ENCODE measurements around the gene LDLRAD3.

Gene LDLRAD3

GRCh38 chr11:36066891-36067290 lies 123.0 kb downstream of the LDLRAD3 start:
- no peaks in the 10 kb centered on the region for H4K20me1 ChIP-seq (ENCODE audit: insufficient read depth, low read length)
- H3K27ac ChIP-seq (ENCODE audit: low read length) = no peak overlapping the region
- H3K9ac ChIP-seq (ENCODE audit: low read length) = no peak overlapping the region
- no peak overlapping the region for H3K4me2 ChIP-seq (ENCODE audit: low read length)
- no peak overlapping the region for H3K4me3 ChIP-seq (ENCODE audit: low read length)
- no peaks in the 10 kb centered on the region for H3K36me3 ChIP-seq (replicated peaks; ENCODE audit: low read depth, low read length)
- no peaks in the 10 kb centered on the region for H3K4me1 ChIP-seq (ENCODE audit: low read length)
- H3K27me3 ChIP-seq (ENCODE audit: low read depth, low read length) = peaks cover 35% of the 10 kb centered on the region
- H3K9me3 ChIP-seq (ENCODE audit: insufficient read depth, low read length) = no peaks in the 10 kb centered on the region
- no peak for TF ChIP-seq EZH2phosphoT487 (IDR thresholded peaks at IDR 0.05; ENCODE audit: low read depth)
- TF ChIP-seq, protein P1, sequence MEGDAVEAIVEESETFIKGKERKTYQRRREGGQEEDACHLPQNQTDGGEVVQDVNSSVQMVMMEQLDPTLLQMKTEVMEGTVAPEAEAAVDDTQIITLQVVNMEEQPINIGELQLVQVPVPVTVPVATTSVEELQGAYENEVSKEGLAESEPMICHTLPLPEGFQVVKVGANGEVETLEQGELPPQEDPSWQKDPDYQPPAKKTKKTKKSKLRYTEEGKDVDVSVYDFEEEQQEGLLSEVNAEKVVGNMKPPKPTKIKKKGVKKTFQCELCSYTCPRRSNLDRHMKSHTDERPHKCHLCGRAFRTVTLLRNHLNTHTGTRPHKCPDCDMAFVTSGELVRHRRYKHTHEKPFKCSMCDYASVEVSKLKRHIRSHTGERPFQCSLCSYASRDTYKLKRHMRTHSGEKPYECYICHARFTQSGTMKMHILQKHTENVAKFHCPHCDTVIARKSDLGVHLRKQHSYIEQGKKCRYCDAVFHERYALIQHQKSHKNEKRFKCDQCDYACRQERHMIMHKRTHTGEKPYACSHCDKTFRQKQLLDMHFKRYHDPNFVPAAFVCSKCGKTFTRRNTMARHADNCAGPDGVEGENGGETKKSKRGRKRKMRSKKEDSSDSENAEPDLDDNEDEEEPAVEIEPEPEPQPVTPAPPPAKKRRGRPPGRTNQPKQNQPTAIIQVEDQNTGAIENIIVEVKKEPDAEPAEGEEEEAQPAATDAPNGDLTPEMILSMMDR (IDR thresholded peaks at IDR 0.05; ENCODE audit: low read depth, low read length) = no peak
- no peaks in the 10 kb centered on the region for H3K79me2 ChIP-seq (ENCODE audit: low read length)
- H2AFZ ChIP-seq (ENCODE audit: low read depth, low read length) = no peak overlapping the region

- Histone ChIP-seq H3K9me3 (ENCODE audit: insufficient read depth, low read length) (no peaks in the 10 kb centered on the region), H2AFZ (ENCODE audit: low read depth, low read length) (no peak overlapping the region), H3K4me1 (ENCODE audit: low read length) (no peaks in the 10 kb centered on the region), H3K36me3 (replicated peaks; ENCODE audit: low read depth, low read length) (no peaks in the 10 kb centered on the region), H4K20me1 (ENCODE audit: insufficient read depth, low read length) (no peaks in the 10 kb centered on the region), H3K27ac (ENCODE audit: low read length) (no peak overlapping the region), H3K4me2 (ENCODE audit: low read length) (no peak overlapping the region), H3K27me3 (ENCODE audit: low read depth, low read length) (peaks cover 36% of the 10 kb centered on the region), H3K79me2 (ENCODE audit: low read length) (no peaks in the 10 kb centered on the region), H3K4me3 (ENCODE audit: low read length) (no peak overlapping the region), H3K9ac (ENCODE audit: low read length) (no peak overlapping the region)
- TF ChIP-seq, protein P1 (IDR thresholded peaks at IDR 0.05; ENCODE audit: low read depth, low read length) = peak; percentile 29; the same call in 1 of the 2 replicates
- TF ChIP-seq EZH2phosphoT487 (IDR thresholded peaks at IDR 0.05; ENCODE audit: low read depth) = no peak
These were observed 125.8 kb downstream of the LDLRAD3 start for GRCh38 chr11:36069576-36070212.

GRCh38 chr11:36070213-36070953 lies 126.5 kb downstream of the LDLRAD3 start:
- Histone ChIP-seq H3K4me2 (ENCODE audit: low read length) (no peak overlapping the region), H3K4me1 (ENCODE audit: low read length) (no peaks in the 10 kb centered on the region), H4K20me1 (ENCODE audit: insufficient read depth, low read length) (no peaks in the 10 kb centered on the region), H3K4me3 (ENCODE audit: low read length) (no peak overlapping the region), H3K27ac (ENCODE audit: low read length) (no peak overlapping the region), H3K9me3 (ENCODE audit: insufficient read depth, low read length) (no peaks in the 10 kb centered on the region), H3K79me2 (ENCODE audit: low read length) (no peaks in the 10 kb centered on the region), H2AFZ (ENCODE audit: low read depth, low read length) (no peak overlapping the region), H3K27me3 (ENCODE audit: low read depth, low read length) (peaks cover 36% of the 10 kb centered on the region), H3K9ac (ENCODE audit: low read length) (no peak overlapping the region), H3K36me3 (replicated peaks; ENCODE audit: low read depth, low read length) (no peaks in the 10 kb centered on the region)
- TF ChIP-seq, protein P1 (IDR thresholded peaks at IDR 0.05; ENCODE audit: low read depth, low read length) = no peak
- TF ChIP-seq EZH2phosphoT487 (IDR thresholded peaks at IDR 0.05; ENCODE audit: low read depth) = no peak

DNA sequence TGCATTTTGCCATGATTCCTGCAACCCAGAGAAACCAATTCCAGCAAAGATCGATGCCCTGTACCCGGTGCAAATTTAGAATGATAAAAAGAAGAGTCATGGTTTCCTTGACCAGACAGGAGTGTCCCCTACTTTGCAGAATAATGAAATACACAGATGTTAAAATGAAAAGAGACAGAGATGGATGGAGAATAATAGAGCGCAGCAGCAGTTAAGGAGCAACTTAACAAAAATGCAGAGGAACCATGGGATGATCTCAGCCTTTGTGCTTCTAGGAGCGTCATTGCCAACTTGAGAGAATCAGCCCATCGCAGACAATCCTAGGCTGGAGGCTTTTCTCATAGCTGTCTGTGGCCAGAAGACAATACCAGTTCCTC lies 127.1 kb downstream of the LDLRAD3 start:
- H3K79me2 ChIP-seq (ENCODE audit: low read length) = no peaks in the 10 kb centered on the region
- no peaks in the 10 kb centered on the region for H4K20me1 ChIP-seq (ENCODE audit: insufficient read depth, low read length)
- no peak overlapping the region for H3K9ac ChIP-seq (ENCODE audit: low read length)
- no peak overlapping the region for H3K27ac ChIP-seq (ENCODE audit: low read length)
- H3K9me3 ChIP-seq (ENCODE audit: insufficient read depth, low read length) = no peaks in the 10 kb centered on the region
- H2AFZ ChIP-seq (ENCODE audit: low read depth, low read length) = no peak overlapping the region
- H3K27me3 ChIP-seq (ENCODE audit: low read depth, low read length) = peaks cover 36% of the 10 kb centered on the region
- H3K4me1 ChIP-seq (ENCODE audit: low read length) = no peaks in the 10 kb centered on the region
- TF ChIP-seq EZH2phosphoT487 (IDR thresholded peaks at IDR 0.05; ENCODE audit: low read depth) = no peak
- TF ChIP-seq, protein P1 (IDR thresholded peaks at IDR 0.05; ENCODE audit: low read depth, low read length) = no peak
- no peaks in the 10 kb centered on the region for H3K36me3 ChIP-seq (replicated peaks; ENCODE audit: low read depth, low read length)
- no peak overlapping the region for H3K4me2 ChIP-seq (ENCODE audit: low read length)
- H3K4me3 ChIP-seq (ENCODE audit: low read length) = no peak overlapping the region
